HG03469 (cell line): ENCODE measurements around the gene CASTOR2.
"Not testable (repeated sequence)": the region's sequence is repeated elsewhere in the genome, so short reads cannot be mapped to it uniquely, and the experiment has no call there.

ENCODE experiments used
- ATAC-seq: cut with Tn5 transposase; IDR thresholded peaks from one replicate; pipeline ENCODE4 v1.9.1; 2021; ENCODE audit warnings: mild to moderate bottlenecking, moderate library complexity, moderate number of reproducible peaks; ENCODE audit not compliant: unreplicated experiment

Gene CASTOR2

GRCh38 chr7:74994869-74995543 is 30.5 kb downstream of the CASTOR2 start:
- not testable (repeated sequence) for ATAC-seq

- ATAC-seq = not testable (repeated sequence)
Observed at GRCh38 chr7:74996361-74996760, 31.9 kb downstream of the CASTOR2 start.

- not testable (repeated sequence) for ATAC-seq
Observed at GRCh38 chr7:74997811-74998210, 33.3 kb downstream of the CASTOR2 start.

- ATAC-seq = not testable (repeated sequence)
Observed at GRCh38 chr7:75001356-75001755, 36.9 kb downstream of the CASTOR2 start.

GRCh38 chr7:75010036-75010435 is 45.5 kb downstream of the CASTOR2 start:
- ATAC-seq = no peak

- ATAC-seq = no peak
Observed at GRCh38 chr7:75017832-75018231, 53.3 kb downstream of the CASTOR2 start.

GRCh38 chr7:75018570-75019364 is 54.3 kb downstream of the CASTOR2 start:
- ATAC-seq = no peak

- ATAC-seq = no peak
Observed at GRCh38 chr7:75019800-75020199, 55.3 kb downstream of the CASTOR2 start.

- no peak for ATAC-seq
Observed at GRCh38 chr7:75024922-75025321, 60.4 kb downstream of the CASTOR2 start.

- no peak for ATAC-seq
Observed at GRCh38 chr7:75028299-75028698, 63.8 kb downstream of the CASTOR2 start.

- ATAC-seq = no peak
Observed at GRCh38 chr7:75033064-75033463, 68.6 kb downstream of the CASTOR2 start.

GRCh38 chr7:75033826-75034225 is 69.3 kb downstream of the CASTOR2 start:
- no peak for ATAC-seq

- no peak for ATAC-seq
Observed at GRCh38 chr7:75038508-75038907, 74.0 kb downstream of the CASTOR2 start.

- ATAC-seq = no peak
Observed at GRCh38 chr7:75039166-75039565, 74.7 kb downstream of the CASTOR2 start.

GRCh38 chr7:75039709-75040108 is 75.2 kb downstream of the CASTOR2 start:
- ATAC-seq = no peak

GRCh38 chr7:75040512-75040911 is 76.0 kb downstream of the CASTOR2 start:
- no peak for ATAC-seq

- no peak for ATAC-seq
Observed at GRCh38 chr7:75042286-75042685, 77.8 kb downstream of the CASTOR2 start.

- no peak for ATAC-seq
Observed at GRCh38 chr7:75042831-75043703, 78.6 kb downstream of the CASTOR2 start.

GRCh38 chr7:75045881-75046280 is 81.4 kb downstream of the CASTOR2 start:
- no peak for ATAC-seq

GRCh38 chr7:75048435-75049379 is 84.2 kb downstream of the CASTOR2 start:
- no peak for ATAC-seq
